Sigmoid colon (tissue), 7 donors: ENCODE measurements around the gene ATP6V0A1. TPM values are rescaled to one million over a fixed set of nuclear protein-coding genes. Genes with fewer than 3 reads are reported as not detected.

Experiments
- polyA plus RNA-seq, 3 donors: library from polyadenylated mRNA; stranded (reverse); fragments of 200-250 nt; gene quantifications; one replicate each; pipeline ENCODE4 v1.2.3, GENCODE V29; 2013
- small RNA-seq, 3 donors: library from RNA; depleted of rRNA; stranded (forward); fragments of <200 nt; gene quantifications; one replicate each; pipeline ENCODE3, GENCODE V24; 2016
- total RNA-seq, 4 donors: library from RNA; depleted of rRNA; stranded (reverse); fragments of >200 nt; gene quantifications; one replicate each; pipeline ENCODE4 v1.1.0, GENCODE V29; 2016
- donor health status: healthy with polysubstance abuse.
- donor health status: Bipolar disorder and iron deficiency.
- donor health status: healthy.

ATP6V0A1 gene
- total and polyA plus RNA-seq, 7 donors = 11.6 to 96.1 (median 48.9) TPM

Small RNA genes within 50 kb of the gene (small RNA-seq; reads per million reads assigned to genes)
- 0 to 0.18 (median 0) reads per million in 3 donors for gene MIR548AT
- gene RNU7-97P = 0 reads per million in 3 donors

Other genes with a start within 250 kb of the ATP6V0A1 start
- gene STAT5B, start 182.5 kb upstream of the ATP6V0A1 start, total RNA-seq = 100 to 1,000 TPM in 1 of 4 donors, 10 to 100 TPM in 3; 93.5 to 117 (median 98.4) TPM
- gene STAT5B, start 182.5 kb upstream of the ATP6V0A1 start, polyA plus RNA-seq = 10 to 100 TPM; 11.3 to 37.5 (median 13.2) TPM
- gene STAT5A, start 170.4 kb upstream of the ATP6V0A1 start, total RNA-seq = 10 to 100 TPM; 57.2 to 91.0 (median 80.8) TPM
- 10 to 100 TPM in 2 of 3 donors, 1 to 10 TPM in 1; 7.4 to 39.2 (median 13.2) TPM for gene STAT5A, start 170.4 kb upstream of the ATP6V0A1 start, polyA plus RNA-seq
- 100 to 1,000 TPM in 3 of 4 donors, 10 to 100 TPM in 1; 87.4 to 230 (median 129) TPM for gene STAT3, start 70.4 kb upstream of the ATP6V0A1 start, total RNA-seq
- gene STAT3, start 70.4 kb upstream of the ATP6V0A1 start, polyA plus RNA-seq = 100 to 1,000 TPM in 1 of 3 donors, 10 to 100 TPM in 2; 43.8 to 135 (median 55.7) TPM
- 100 to 1,000 TPM; 231 to 519 (median 409) TPM for gene CAVIN1, start 35.6 kb upstream of the ATP6V0A1 start, total RNA-seq
- 10 to 100 TPM; 11.8 to 88.9 (median 50.1) TPM for gene CAVIN1, start 35.6 kb upstream of the ATP6V0A1 start, polyA plus RNA-seq
- 10 to 100 TPM; 35.2 to 52.6 (median 45.0) TPM for gene NAGLU, start 77.4 kb downstream of the ATP6V0A1 start, total RNA-seq
- gene NAGLU, start 77.4 kb downstream of the ATP6V0A1 start, polyA plus RNA-seq = 10 to 100 TPM in 2 of 3 donors, 1 to 10 TPM in 1; 9.7 to 33.2 (median 12.6) TPM
- 1 to 10 TPM in 2 of 4 donors, under 1 TPM in 2; 0.16 to 5.3 (median 0.86) TPM for gene HSD17B1, start 94.0 kb downstream of the ATP6V0A1 start, total RNA-seq
- gene HSD17B1, start 94.0 kb downstream of the ATP6V0A1 start, polyA plus RNA-seq = 1 to 10 TPM; 1.2 to 1.7 (median 1.4) TPM
- 10 to 100 TPM; 14.3 to 17.5 (median 16.3) TPM for gene COASY, start 103.3 kb downstream of the ATP6V0A1 start, total RNA-seq
- 10 to 100 TPM; 48.0 to 98.9 (median 80.7) TPM for gene COASY, start 103.3 kb downstream of the ATP6V0A1 start, polyA plus RNA-seq
- 10 to 100 TPM; 24.7 to 50.5 (median 30.8) TPM for gene MLX, start 108.2 kb downstream of the ATP6V0A1 start, total RNA-seq
- 100 to 1,000 TPM in 1 of 3 donors, 10 to 100 TPM in 2; 77.1 to 129 (median 97.9) TPM for gene MLX, start 108.2 kb downstream of the ATP6V0A1 start, polyA plus RNA-seq
- 10 to 100 TPM in 1 of 4 donors, 1 to 10 TPM in 3; 4.6 to 10.3 (median 5.7) TPM for gene PSMC3IP, start 118.9 kb downstream of the ATP6V0A1 start, total RNA-seq
- gene PSMC3IP, start 118.9 kb downstream of the ATP6V0A1 start, polyA plus RNA-seq = 1 to 10 TPM; 2.3 to 5.8 (median 2.4) TPM
- gene RETREG3, start 150.5 kb downstream of the ATP6V0A1 start, total RNA-seq = 10 to 100 TPM; 47.1 to 82.0 (median 53.7) TPM
- 10 to 100 TPM in 1 of 3 donors, 1 to 10 TPM in 2; 7.2 to 28.4 (median 7.4) TPM for gene RETREG3, start 150.5 kb downstream of the ATP6V0A1 start, polyA plus RNA-seq
- 10 to 100 TPM; 22.1 to 35.0 (median 23.9) TPM for gene TUBG1, start 150.8 kb downstream of the ATP6V0A1 start, total RNA-seq
- gene TUBG1, start 150.8 kb downstream of the ATP6V0A1 start, polyA plus RNA-seq = 10 to 100 TPM; 16.2 to 39.2 (median 30.3) TPM
- gene TUBG2, start 200.4 kb downstream of the ATP6V0A1 start, total RNA-seq = 10 to 100 TPM; 28.0 to 57.3 (median 33.6) TPM
- gene TUBG2, start 200.4 kb downstream of the ATP6V0A1 start, polyA plus RNA-seq = 1 to 10 TPM; 1.2 to 6.6 (median 4.2) TPM
- 10 to 100 TPM; 12.3 to 25.2 (median 20.1) TPM for gene PLEKHH3, start 218.1 kb downstream of the ATP6V0A1 start, total RNA-seq
- gene PLEKHH3, start 218.1 kb downstream of the ATP6V0A1 start, polyA plus RNA-seq = 10 to 100 TPM in 1 of 3 donors, 1 to 10 TPM in 2; 4.4 to 14.7 (median 9.6) TPM
- gene CCR10, start 223.0 kb downstream of the ATP6V0A1 start, total RNA-seq = 1 to 10 TPM; 2.3 to 9.2 (median 3.5) TPM
- gene CCR10, start 223.0 kb downstream of the ATP6V0A1 start, polyA plus RNA-seq = 1 to 10 TPM in 1 of 3 donors, not detected in 2; 1.2 TPM
- gene CNTNAP1, start 223.7 kb downstream of the ATP6V0A1 start, total RNA-seq = 10 to 100 TPM in 3 of 4 donors, 1 to 10 TPM in 1; 7.4 to 46.8 (median 14.9) TPM
- gene CNTNAP1, start 223.7 kb downstream of the ATP6V0A1 start, polyA plus RNA-seq = 1 to 10 TPM in 1 of 3 donors, under 1 TPM in 2; under 0.01 to 7.7 (median 0.23) TPM